Effector memory CD4-positive, alpha-beta T cell (primary cell): ENCODE data around the gene VAT1.
A peak's percentile ranks its signal among the peaks of the same experiment; 100 is the strongest.
"Not testable (repeated sequence)": the region's sequence is repeated elsewhere in the genome, so short reads cannot be mapped to it uniquely, and the experiment has no call there.

Experiments
- DNase-seq, 3 donors: peaks; one replicate each; pipeline ENCODE4 v3.0.0-alpha.2; 2020
- H3K27ac ChIP-seq: 2 replicates; pipeline ENCODE4 v1.7.0; 2013; ENCODE audit warnings: mild to moderate bottlenecking, low read length, moderate library complexity; ENCODE audit not compliant: insufficient read depth, poor library complexity, severe bottlenecking
- H3K27me3 ChIP-seq: replicated peaks from 2 replicates; pipeline ENCODE4 v1.7.0; 2013; ENCODE audit warnings: mild to moderate bottlenecking, low read length; ENCODE audit not compliant: insufficient read depth, control insufficient read depth, poor library complexity, severe bottlenecking
- H3K36me3 ChIP-seq: 2 replicates; pipeline ENCODE4 v1.7.0; 2013; ENCODE audit warnings: mild to moderate bottlenecking, low read length, moderate library complexity; ENCODE audit not compliant: control insufficient read depth, insufficient read depth
- H3K4me1 ChIP-seq: 2 replicates; pipeline ENCODE4 v1.7.0; 2013; ENCODE audit warnings: low read length, mild to moderate bottlenecking; ENCODE audit not compliant: control insufficient read depth, insufficient read depth, poor library complexity, severe bottlenecking
- H3K4me3 ChIP-seq: 2 replicates; pipeline ENCODE4 v1.7.0; 2013; ENCODE audit warnings: low read length, low read depth, mild to moderate bottlenecking; ENCODE audit not compliant: insufficient read depth, poor library complexity, severe bottlenecking
- H3K9me3 ChIP-seq: 2 replicates; pipeline ENCODE4 v1.7.0; 2013; ENCODE audit warnings: mild to moderate bottlenecking, low read length, moderate library complexity; ENCODE audit not compliant: control insufficient read depth

Gene VAT1

GRCh38 chr17:42991471-42991870 is 30.7 kb downstream of the VAT1 start:
- Histone ChIP-seq H3K36me3 (peaks cover 61% of the 10 kb centered on the region), H3K9me3 (no peaks in the 10 kb centered on the region), H3K4me1 (no peaks in the 10 kb centered on the region), H3K4me3 (no peak overlapping the region), H3K27me3 (no peaks in the 10 kb centered on the region), H3K27ac (no peak overlapping the region)
- DNase-seq, result no peak

GRCh38 chr17:42989726-42990652 is 32.2 kb downstream of the VAT1 start:
- no peak overlapping the region for H3K27ac ChIP-seq
- no peaks in the 10 kb centered on the region for H3K4me1 ChIP-seq
- H3K27me3 ChIP-seq, result no peaks in the 10 kb centered on the region
- DNase-seq, result no peak
- H3K4me3 ChIP-seq, result no peak overlapping the region
- peaks cover 69% of the 10 kb centered on the region for H3K36me3 ChIP-seq
- no peaks in the 10 kb centered on the region for H3K9me3 ChIP-seq

- Histone ChIP-seq H3K27ac (no peak overlapping the region), H3K4me1 (no peaks in the 10 kb centered on the region)
- no peak for DNase-seq
These were observed 33.0 kb downstream of the VAT1 start for GRCh38 chr17:42989141-42989540.

GRCh38 chr17:42985225-42985624 is 37.0 kb downstream of the VAT1 start:
- Histone ChIP-seq H3K36me3 (peaks cover 42% of the 10 kb centered on the region), H3K27me3 (no peaks in the 10 kb centered on the region), H3K9me3 (no peaks in the 10 kb centered on the region), H3K4me1 (peaks cover 9% of the 10 kb centered on the region), H3K4me3 (no peak overlapping the region), H3K27ac (no peak overlapping the region)
- no peak for DNase-seq

More at GRCh38 chr17:42989141-42989540, 33.0 kb downstream of the VAT1 start:
- Histone ChIP-seq H3K27me3 (no peaks in the 10 kb centered on the region), H3K9me3 (no peaks in the 10 kb centered on the region), H3K36me3 (peaks cover 70% of the 10 kb centered on the region), H3K4me3 (no peak overlapping the region)

- H3K36me3 ChIP-seq, result peaks cover 15% of the 10 kb centered on the region
- H3K4me1 ChIP-seq, result peaks cover 13% of the 10 kb centered on the region
- H3K4me3 ChIP-seq, result no peak overlapping the region
- no peaks in the 10 kb centered on the region for H3K27me3 ChIP-seq
- H3K9me3 ChIP-seq, result no peaks in the 10 kb centered on the region
- no peak overlapping the region for H3K27ac ChIP-seq
- no peak for DNase-seq
These were observed 39.9 kb downstream of the VAT1 start for GRCh38 chr17:42982266-42982665.

GRCh38 chr17:42980766-42981397 is 41.3 kb downstream of the VAT1 start:
- Histone ChIP-seq H3K4me3 (peak overlapping the region; percentile 89), H3K36me3 (peaks cover 9% of the 10 kb centered on the region), H3K27ac (peak overlapping the region; percentile 78), H3K4me1 (peaks cover 13% of the 10 kb centered on the region), H3K9me3 (no peaks in the 10 kb centered on the region), H3K27me3 (no peaks in the 10 kb centered on the region)
- peak in 2 of 3 donors; percentile 11 to 49 for DNase-seq

GRCh38 chr17:42980274-42980765 is 41.9 kb downstream of the VAT1 start, which contains the start of gene RUNDC1:
Gene RUNDC1 (plus strand): TSS chr17:42980565. CDS start chr17:42980577, 12 bp downstream.
- DNase-seq, result peak; percentile 82 to 88 (median 84)
- Histone ChIP-seq H3K27me3 (no peaks in the 10 kb centered on the region), H3K9me3 (no peaks in the 10 kb centered on the region), H3K4me3 (peak within 1 kb of the TSS; percentile 89), H3K4me1 (peaks cover 13% of the 10 kb centered on the region), H3K36me3 (peaks cover 4% of the 10 kb centered on the region), H3K27ac (peak within 1 kb of the TSS; percentile 78)

- peak in 2 of 3 donors; percentile 2 to 7 for DNase-seq
- H3K4me3 ChIP-seq, result peak within 1 kb of the TSS; percentile 89
- H3K4me1 ChIP-seq, result peaks cover 13% of the 10 kb centered on the region
These were observed 42.5 kb downstream of the VAT1 start, which contains the start of gene PTGES3L for GRCh38 chr17:42979511-42980273. Gene PTGES3L (minus strand): TSS chr17:42980080. CDS start chr17:42980053, 27 bp downstream.

GRCh38 chr17:42975701-42976100 is 46.5 kb downstream of the VAT1 start:
- H3K9me3 ChIP-seq, result not testable (repeated sequence)

More at GRCh38 chr17:42979511-42980273, 42.5 kb downstream of the VAT1 start, which contains the start of gene PTGES3L:
- H3K36me3 ChIP-seq, result no peaks in the 10 kb centered on the region
- H3K9me3 ChIP-seq, result no peaks in the 10 kb centered on the region
- no peaks in the 10 kb centered on the region for H3K27me3 ChIP-seq
- H3K27ac ChIP-seq, result peak within 1 kb of the TSS; percentile 78

More at GRCh38 chr17:42975701-42976100, 46.5 kb downstream of the VAT1 start:
- H3K4me1 ChIP-seq, DNase-seq, H3K36me3 ChIP-seq, H3K27me3 ChIP-seq, H3K27ac ChIP-seq, H3K4me3 ChIP-seq: not testable (repeated sequence)
